ENCODE measurements around the gene EHBP1. TPM values are rescaled to one million over a fixed set of nuclear protein-coding genes. Genes with fewer than 3 reads are reported as not detected.

Gene EHBP1
- total and polyA plus RNA-seq, 5 donors from 2014 or later: 8.5 to 25.6 (median 10.0) TPM

- Histone ChIP-seq H3K9me3 (ENCODE audit: control insufficient read depth in 2 of 2, low read length in 2 of 2) (no peaks in the 10 kb centered on the region), H3K4me3 (ENCODE audit: low read depth, low read length) (no peak overlapping the region), H3K4me1 (ENCODE audit: control insufficient read depth, insufficient read depth, low read length, poor library complexity, severe bottlenecking) (no peaks in the 10 kb centered on the region), H3K36me3 (ENCODE audit: control insufficient read depth, insufficient read depth, low read length) (no peaks in the 10 kb centered on the region), H3K27me3 (ENCODE audit: control insufficient read depth, insufficient read depth, low read length) (no peaks in the 10 kb centered on the region), H3K27ac (ENCODE audit: insufficient read depth, low read length, poor library complexity, severe bottlenecking) (no peak overlapping the region)
- H3K27me3 Mint-ChIP-seq: no peaks in the 10 kb centered on the region
- H3K9me3 Mint-ChIP-seq: peaks cover 0 to 6% (median 0%) of the 10 kb centered on the region in 7 donors
- H3K4me1 Mint-ChIP-seq: no peaks in the 10 kb centered on the region
- no peak overlapping the region for H3K4me3 Mint-ChIP-seq
- H3K36me3 Mint-ChIP-seq: peaks cover 9% of the 10 kb centered on the region
- ATAC-seq (ENCODE audit: low read depth in 2 of 2) (no peak), DNase-seq (no peak)
- no peak overlapping the region for H3K27ac Mint-ChIP-seq
Measured at GRCh38 chr2:62931536-62931935, 226.0 kb downstream of the EHBP1 start.

GRCh38 chr2:62933398-62933917, 227.9 kb downstream of the EHBP1 start:
- DNase-seq: no peak
- H3K9me3 Mint-ChIP-seq: peaks cover 0 to 6% (median 0%) of the 10 kb centered on the region in 7 donors

DNA sequence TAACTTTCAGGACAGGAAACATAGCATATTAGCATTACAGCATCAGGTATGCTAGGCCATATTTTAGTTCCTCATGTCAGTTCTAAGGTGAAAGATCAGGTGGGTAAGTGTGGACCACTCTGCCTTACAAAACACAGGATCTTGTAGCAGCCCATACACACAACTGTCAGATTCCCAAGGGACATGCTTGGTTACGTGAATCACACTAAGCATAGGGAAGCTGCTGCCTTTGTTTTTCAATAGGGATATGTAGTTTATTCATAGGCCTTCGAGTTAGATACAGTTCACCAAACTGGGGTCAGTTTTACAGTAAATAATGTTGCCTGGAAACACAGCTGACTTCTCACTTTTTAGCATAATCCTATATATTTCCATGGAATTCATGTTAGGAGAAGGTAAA, 229.0 kb downstream of the EHBP1 start:
- Histone ChIP-seq H3K4me1 (ENCODE audit: control insufficient read depth, insufficient read depth, low read length, poor library complexity, severe bottlenecking) (no peaks in the 10 kb centered on the region), H3K4me3 (ENCODE audit: low read depth, low read length) (no peak overlapping the region), H3K27me3 (ENCODE audit: control insufficient read depth, insufficient read depth, low read length) (no peaks in the 10 kb centered on the region), H3K27ac (ENCODE audit: insufficient read depth, low read length, poor library complexity, severe bottlenecking) (no peak overlapping the region), H3K36me3 (ENCODE audit: control insufficient read depth, insufficient read depth, low read length) (no peaks in the 10 kb centered on the region), H3K9me3 (ENCODE audit: control insufficient read depth in 2 of 2, low read length in 2 of 2) (no peaks in the 10 kb centered on the region)
- ATAC-seq (ENCODE audit: low read depth in 2 of 2) (no peak), DNase-seq (no peak)
- Mint-ChIP-seq H3K27ac (no peak overlapping the region), H3K9me3 (peaks cover 0 to 2% (median 0%) of the 10 kb centered on the region in 7 donors), H3K4me1 (no peaks in the 10 kb centered on the region), H3K36me3 (peaks cover 3% of the 10 kb centered on the region), H3K27me3 (no peaks in the 10 kb centered on the region), H3K4me3 (no peak overlapping the region)

More at GRCh38 chr2:62933398-62933917, 227.9 kb downstream of the EHBP1 start:
- Histone ChIP-seq H3K36me3 (ENCODE audit: control insufficient read depth, insufficient read depth, low read length) (no peaks in the 10 kb centered on the region), H3K27me3 (ENCODE audit: control insufficient read depth, insufficient read depth, low read length) (no peaks in the 10 kb centered on the region), H3K4me1 (ENCODE audit: control insufficient read depth, insufficient read depth, low read length, poor library complexity, severe bottlenecking) (no peaks in the 10 kb centered on the region), H3K9me3 (ENCODE audit: control insufficient read depth in 2 of 2, low read length in 2 of 2) (no peaks in the 10 kb centered on the region), H3K4me3 (ENCODE audit: low read depth, low read length) (no peak overlapping the region), H3K27ac (ENCODE audit: insufficient read depth, low read length, poor library complexity, severe bottlenecking) (no peak overlapping the region)
- Mint-ChIP-seq H3K27me3 (no peaks in the 10 kb centered on the region), H3K36me3 (peaks cover 9% of the 10 kb centered on the region), H3K27ac (no peak overlapping the region), H3K4me1 (no peaks in the 10 kb centered on the region), H3K4me3 (no peak overlapping the region)
- no peak for ATAC-seq (ENCODE audit: low read depth in 2 of 2)

GRCh38 chr2:62938126-62938525, 232.6 kb downstream of the EHBP1 start:
- H3K4me1 Mint-ChIP-seq: peaks cover 0 to 4% (median 0%) of the 10 kb centered on the region in 4 donors
- ATAC-seq (ENCODE audit: low read depth in 2 of 2) (no peak), DNase-seq (no peak)
- no peak overlapping the region for H3K27ac ChIP-seq (ENCODE audit: insufficient read depth, low read length, poor library complexity, severe bottlenecking)
- H3K36me3 Mint-ChIP-seq: no peaks in the 10 kb centered on the region
- H3K4me3 Mint-ChIP-seq: no peak overlapping the region
- no peaks in the 10 kb centered on the region for H3K9me3 Mint-ChIP-seq
- no peak overlapping the region for H3K27ac Mint-ChIP-seq
- no peaks in the 10 kb centered on the region for H3K9me3 ChIP-seq (ENCODE audit: control insufficient read depth in 2 of 2, low read length in 2 of 2)
- H3K36me3 ChIP-seq (ENCODE audit: control insufficient read depth, insufficient read depth, low read length): no peaks in the 10 kb centered on the region
- no peaks in the 10 kb centered on the region for H3K27me3 ChIP-seq (ENCODE audit: control insufficient read depth, insufficient read depth, low read length)
- no peak overlapping the region for H3K4me3 ChIP-seq (ENCODE audit: low read depth, low read length)
- no peaks in the 10 kb centered on the region for H3K27me3 Mint-ChIP-seq
- H3K4me1 ChIP-seq (ENCODE audit: control insufficient read depth, insufficient read depth, low read length, poor library complexity, severe bottlenecking): no peaks in the 10 kb centered on the region

GRCh38 chr2:62939735-62940491, 234.4 kb downstream of the EHBP1 start:
- Histone ChIP-seq H3K27me3 (ENCODE audit: control insufficient read depth, insufficient read depth, low read length) (no peaks in the 10 kb centered on the region), H3K36me3 (ENCODE audit: control insufficient read depth, insufficient read depth, low read length) (no peaks in the 10 kb centered on the region), H3K9me3 (ENCODE audit: control insufficient read depth in 2 of 2, low read length in 2 of 2) (no peaks in the 10 kb centered on the region), H3K4me3 (ENCODE audit: low read depth, low read length) (no peak overlapping the region), H3K27ac (ENCODE audit: insufficient read depth, low read length, poor library complexity, severe bottlenecking) (no peak overlapping the region), H3K4me1 (ENCODE audit: control insufficient read depth, insufficient read depth, low read length, poor library complexity, severe bottlenecking) (no peaks in the 10 kb centered on the region)
- ATAC-seq (ENCODE audit: low read depth in 2 of 2) (no peak), DNase-seq (no peak)
- Mint-ChIP-seq H3K9me3 (no peaks in the 10 kb centered on the region), H3K36me3 (peaks cover 10% of the 10 kb centered on the region), H3K4me1 (peaks cover 0 to 4% (median 0%) of the 10 kb centered on the region in 4 donors), H3K27me3 (no peaks in the 10 kb centered on the region), H3K27ac (no peak overlapping the region), H3K4me3 (no peak overlapping the region)

DNA sequence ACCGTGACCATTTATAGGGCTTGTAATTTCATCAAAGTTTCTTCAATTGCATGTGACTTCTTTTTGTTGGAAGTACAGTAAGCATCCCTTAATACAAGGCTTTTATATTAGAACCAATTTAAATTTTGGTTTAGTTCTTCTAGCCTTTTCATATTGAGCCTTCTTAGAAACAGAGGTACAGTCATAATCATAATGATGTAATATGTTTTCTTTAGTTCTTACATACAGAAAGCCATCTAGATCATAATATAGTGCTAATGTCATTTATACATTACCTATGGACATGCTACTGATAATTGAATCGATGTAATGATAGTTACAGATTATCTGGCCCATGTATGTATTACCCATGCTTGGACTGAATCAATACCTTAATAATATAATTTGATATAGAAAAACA, 235.2 kb downstream of the EHBP1 start:
- peaks cover 0 to 4% (median 0%) of the 10 kb centered on the region in 4 donors for H3K4me1 Mint-ChIP-seq
- H3K27me3 Mint-ChIP-seq: no peaks in the 10 kb centered on the region
- Histone ChIP-seq H3K9me3 (ENCODE audit: control insufficient read depth in 2 of 2, low read length in 2 of 2) (no peaks in the 10 kb centered on the region), H3K4me3 (ENCODE audit: low read depth, low read length) (no peak overlapping the region), H3K27me3 (ENCODE audit: control insufficient read depth, insufficient read depth, low read length) (no peaks in the 10 kb centered on the region), H3K4me1 (ENCODE audit: control insufficient read depth, insufficient read depth, low read length, poor library complexity, severe bottlenecking) (no peaks in the 10 kb centered on the region), H3K27ac (ENCODE audit: insufficient read depth, low read length, poor library complexity, severe bottlenecking) (no peak overlapping the region), H3K36me3 (ENCODE audit: control insufficient read depth, insufficient read depth, low read length) (no peaks in the 10 kb centered on the region)
- ATAC-seq (ENCODE audit: low read depth in 2 of 2): no peak
- H3K27ac Mint-ChIP-seq: no peak overlapping the region
- no peak for DNase-seq
- no peaks in the 10 kb centered on the region for H3K9me3 Mint-ChIP-seq
- peaks cover 10% of the 10 kb centered on the region for H3K36me3 Mint-ChIP-seq
- no peak overlapping the region for H3K4me3 Mint-ChIP-seq

DNA sequence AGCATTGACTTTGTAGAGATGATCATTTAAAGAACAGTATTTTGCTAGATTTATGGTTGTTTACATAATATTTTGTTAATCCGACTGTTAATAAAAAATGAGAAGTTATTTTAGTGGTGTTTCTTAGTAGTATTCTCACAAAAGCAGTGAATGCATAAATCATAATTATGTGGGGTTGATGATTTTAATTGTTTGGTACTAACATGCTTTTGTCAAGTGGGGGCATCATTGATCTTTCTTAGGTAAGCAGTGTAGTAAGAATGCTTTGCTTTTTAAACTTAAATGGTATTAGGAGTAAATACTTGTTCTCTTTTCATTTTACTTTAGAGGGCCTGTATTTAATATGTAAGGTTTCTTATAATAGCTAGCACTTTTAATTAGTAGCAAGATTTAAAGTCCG, 235.9 kb downstream of the EHBP1 start:
- Mint-ChIP-seq H3K27me3 (no peaks in the 10 kb centered on the region), H3K36me3 (peaks cover 10% of the 10 kb centered on the region), H3K4me3 (no peak overlapping the region), H3K27ac (no peak overlapping the region), H3K9me3 (no peaks in the 10 kb centered on the region), H3K4me1 (peaks cover 0 to 4% (median 0%) of the 10 kb centered on the region in 4 donors)
- H3K27me3 ChIP-seq (ENCODE audit: control insufficient read depth, insufficient read depth, low read length): no peaks in the 10 kb centered on the region
- no peaks in the 10 kb centered on the region for H3K4me1 ChIP-seq (ENCODE audit: control insufficient read depth, insufficient read depth, low read length, poor library complexity, severe bottlenecking)
- H3K9me3 ChIP-seq (ENCODE audit: control insufficient read depth in 2 of 2, low read length in 2 of 2): no peaks in the 10 kb centered on the region
- ATAC-seq (ENCODE audit: low read depth in 2 of 2) (no peak), DNase-seq (no peak)
- no peak overlapping the region for H3K4me3 ChIP-seq (ENCODE audit: low read depth, low read length)
- no peak overlapping the region for H3K27ac ChIP-seq (ENCODE audit: insufficient read depth, low read length, poor library complexity, severe bottlenecking)
- no peaks in the 10 kb centered on the region for H3K36me3 ChIP-seq (ENCODE audit: control insufficient read depth, insufficient read depth, low read length)

DNA sequence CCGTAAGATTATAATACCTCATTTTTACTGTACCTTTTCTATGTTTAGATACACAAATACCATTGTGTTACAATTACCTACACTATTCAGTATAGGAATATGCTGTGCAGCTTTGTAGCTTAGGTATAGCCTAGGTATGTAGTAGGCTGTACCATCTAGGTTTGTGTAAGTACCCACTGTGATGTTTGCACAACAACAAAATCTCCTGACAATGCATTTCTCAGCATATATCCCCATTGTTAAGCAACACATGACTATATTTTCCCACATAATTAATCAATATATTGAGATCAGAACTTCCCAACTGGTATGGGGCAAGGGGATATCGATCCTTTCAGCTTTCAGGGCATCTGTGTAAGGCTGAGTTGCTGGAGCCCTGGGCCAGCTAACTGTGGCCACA, 238.8 kb downstream of the EHBP1 start:
- ATAC-seq (ENCODE audit: low read depth in 2 of 2) (no peak), DNase-seq (no peak)
- H3K27ac Mint-ChIP-seq: no peak overlapping the region
- Histone ChIP-seq H3K27ac (ENCODE audit: insufficient read depth, low read length, poor library complexity, severe bottlenecking) (no peak overlapping the region), H3K27me3 (ENCODE audit: control insufficient read depth, insufficient read depth, low read length) (no peaks in the 10 kb centered on the region), H3K4me3 (ENCODE audit: low read depth, low read length) (no peak overlapping the region), H3K4me1 (ENCODE audit: control insufficient read depth, insufficient read depth, low read length, poor library complexity, severe bottlenecking) (no peaks in the 10 kb centered on the region), H3K36me3 (ENCODE audit: control insufficient read depth, insufficient read depth, low read length) (no peaks in the 10 kb centered on the region), H3K9me3 (ENCODE audit: control insufficient read depth in 2 of 2, low read length in 2 of 2) (no peaks in the 10 kb centered on the region)
- H3K27me3 Mint-ChIP-seq: no peaks in the 10 kb centered on the region
- H3K36me3 Mint-ChIP-seq: peaks cover 22% of the 10 kb centered on the region
- H3K4me3 Mint-ChIP-seq: no peak overlapping the region
- H3K4me1 Mint-ChIP-seq: peaks cover 0 to 4% (median 0%) of the 10 kb centered on the region in 4 donors
- peaks cover 0 to 1% (median 0%) of the 10 kb centered on the region in 7 donors for H3K9me3 Mint-ChIP-seq

Measured in CD4-positive, CD25-positive, alpha-beta regulatory T cell (primary cell).